ENCODE measurements around the gene TRAK1.

Gene TRAK1

DNA sequence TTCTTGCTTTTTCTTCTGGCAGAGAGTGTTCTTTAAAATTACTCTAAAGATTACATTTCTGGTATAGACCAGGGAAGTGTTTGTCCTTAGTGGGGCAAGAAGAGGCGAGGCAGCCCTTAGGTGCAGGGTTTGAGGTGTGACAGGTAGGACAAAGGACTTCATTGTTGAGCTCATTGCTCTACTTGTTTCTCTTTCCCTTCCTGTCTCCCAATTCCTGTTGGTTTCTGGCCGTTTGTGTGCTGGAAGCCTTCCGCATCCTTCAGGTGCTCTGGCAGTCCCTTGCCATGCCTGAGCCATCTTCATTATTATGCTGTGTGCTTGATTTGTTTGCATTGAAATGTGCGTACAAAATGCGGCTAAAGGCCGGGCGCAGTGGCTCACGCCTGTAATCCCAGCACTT lies 89.7 kb downstream of the TRAK1 start:
- H3K4me3 ChIP-seq (ENCODE audit: low read length) = no peak overlapping the region
- DNase-seq (ENCODE audit: low read depth) = no peak
- TF ChIP-seq, protein P1, sequence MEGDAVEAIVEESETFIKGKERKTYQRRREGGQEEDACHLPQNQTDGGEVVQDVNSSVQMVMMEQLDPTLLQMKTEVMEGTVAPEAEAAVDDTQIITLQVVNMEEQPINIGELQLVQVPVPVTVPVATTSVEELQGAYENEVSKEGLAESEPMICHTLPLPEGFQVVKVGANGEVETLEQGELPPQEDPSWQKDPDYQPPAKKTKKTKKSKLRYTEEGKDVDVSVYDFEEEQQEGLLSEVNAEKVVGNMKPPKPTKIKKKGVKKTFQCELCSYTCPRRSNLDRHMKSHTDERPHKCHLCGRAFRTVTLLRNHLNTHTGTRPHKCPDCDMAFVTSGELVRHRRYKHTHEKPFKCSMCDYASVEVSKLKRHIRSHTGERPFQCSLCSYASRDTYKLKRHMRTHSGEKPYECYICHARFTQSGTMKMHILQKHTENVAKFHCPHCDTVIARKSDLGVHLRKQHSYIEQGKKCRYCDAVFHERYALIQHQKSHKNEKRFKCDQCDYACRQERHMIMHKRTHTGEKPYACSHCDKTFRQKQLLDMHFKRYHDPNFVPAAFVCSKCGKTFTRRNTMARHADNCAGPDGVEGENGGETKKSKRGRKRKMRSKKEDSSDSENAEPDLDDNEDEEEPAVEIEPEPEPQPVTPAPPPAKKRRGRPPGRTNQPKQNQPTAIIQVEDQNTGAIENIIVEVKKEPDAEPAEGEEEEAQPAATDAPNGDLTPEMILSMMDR (conservative IDR thresholded peaks at IDR 0.05; ENCODE audit: low read length) = no peak

DNA sequence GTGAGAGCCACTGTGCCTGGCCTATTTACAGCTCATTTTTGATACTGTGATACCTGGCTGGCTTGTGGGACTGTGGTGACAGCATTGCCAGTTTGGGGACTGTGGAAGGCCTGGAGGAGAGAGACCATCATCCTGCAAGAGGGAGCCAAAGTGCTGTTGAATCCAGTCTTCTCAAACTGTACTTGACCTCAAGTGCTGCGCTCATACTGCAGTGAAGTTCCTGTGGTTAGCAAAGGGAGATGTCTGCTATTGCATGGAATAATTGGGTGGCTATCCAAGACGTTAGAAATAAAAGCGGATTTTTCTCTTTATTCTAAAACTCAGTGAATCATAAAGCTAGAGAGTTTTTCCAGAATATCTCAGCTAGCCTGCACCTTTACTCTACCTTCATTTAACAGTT lies 91.4 kb downstream of the TRAK1 start:
- no peak overlapping the region for H3K4me3 ChIP-seq (ENCODE audit: low read length)
- peak; percentile 67 for DNase-seq (ENCODE audit: low read depth)
- TF ChIP-seq, protein P1 (conservative IDR thresholded peaks at IDR 0.05; ENCODE audit: low read length) = no peak

DNA sequence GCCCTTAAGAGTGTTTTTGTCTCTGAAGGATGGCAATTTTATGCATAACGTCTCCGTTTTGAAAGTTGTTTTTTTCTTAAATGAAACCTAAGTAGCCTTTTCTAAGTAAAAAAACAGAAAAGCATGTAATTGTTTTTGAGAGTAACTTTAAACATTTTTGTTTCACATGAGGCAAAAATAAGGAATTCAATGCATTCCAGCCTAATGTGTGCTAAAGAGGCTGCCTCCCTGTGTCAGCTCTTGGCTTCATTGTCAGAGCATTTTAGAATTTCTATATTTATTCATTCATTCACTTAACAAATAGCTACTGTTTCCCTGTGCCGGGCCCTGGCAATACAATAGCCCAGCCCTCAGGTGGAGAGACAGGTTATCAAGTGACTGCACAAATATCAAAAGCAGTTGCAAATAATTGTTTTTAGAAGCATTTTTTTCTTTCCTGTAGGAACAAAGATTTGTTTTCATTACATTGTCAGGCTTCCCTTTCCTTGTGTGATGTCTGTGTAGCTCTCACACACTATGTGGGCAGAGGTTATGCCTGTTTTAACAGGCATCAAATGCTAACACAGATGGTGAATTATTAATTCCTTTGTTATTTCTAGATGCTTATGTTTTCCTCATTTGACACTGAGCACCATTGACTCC lies 93.0 kb downstream of the TRAK1 start:
- no peak overlapping the region for H3K4me3 ChIP-seq (ENCODE audit: low read length)
- peak; percentile 39 for DNase-seq (ENCODE audit: low read depth)
- TF ChIP-seq, protein P1 (conservative IDR thresholded peaks at IDR 0.05; ENCODE audit: low read length) = peak; percentile 23; the same call in 1 of the 2 replicates

DNA sequence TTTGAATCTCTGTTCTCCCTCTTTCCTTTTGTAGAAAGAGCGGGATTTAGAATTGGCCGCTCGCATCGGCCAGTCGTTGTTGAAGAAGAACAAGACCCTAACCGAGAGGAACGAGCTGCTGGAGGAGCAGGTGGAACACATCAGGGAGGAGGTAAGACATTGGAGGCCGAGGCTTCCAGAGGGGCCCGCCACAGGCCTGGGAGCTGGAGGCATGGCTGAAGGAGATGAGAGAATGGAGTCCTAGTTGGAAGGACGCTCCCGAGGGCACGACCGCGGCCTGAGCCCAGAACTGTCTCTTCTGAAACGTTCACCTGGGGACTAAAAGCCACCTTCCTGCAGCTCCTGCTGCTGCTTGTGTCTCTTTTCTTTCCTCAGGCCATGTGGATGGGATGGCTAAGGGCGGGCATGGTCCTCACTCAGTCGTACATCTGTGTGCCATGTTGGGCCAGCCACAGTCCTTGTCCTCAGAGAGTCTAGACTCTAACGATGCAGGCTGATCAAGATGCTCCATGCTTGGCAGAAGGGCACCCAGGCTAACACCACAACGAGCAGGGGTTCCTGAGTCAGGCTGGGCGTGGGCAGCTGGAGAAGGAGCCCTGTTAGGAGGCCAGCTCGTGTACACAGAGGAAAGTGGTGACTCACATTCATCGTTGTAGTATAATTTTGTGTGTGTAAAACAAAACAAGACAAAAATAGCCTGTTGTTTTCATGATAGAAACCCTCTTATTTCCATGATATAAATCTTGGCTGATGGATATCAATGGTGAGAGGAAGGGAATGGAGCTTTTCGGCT lies 93.7 kb downstream of the TRAK1 start:
- TF ChIP-seq, protein P1 (conservative IDR thresholded peaks at IDR 0.05; ENCODE audit: low read length) = no peak
- H3K4me3 ChIP-seq (ENCODE audit: low read length) = no peak overlapping the region
- no peak for DNase-seq (ENCODE audit: low read depth)

DNA sequence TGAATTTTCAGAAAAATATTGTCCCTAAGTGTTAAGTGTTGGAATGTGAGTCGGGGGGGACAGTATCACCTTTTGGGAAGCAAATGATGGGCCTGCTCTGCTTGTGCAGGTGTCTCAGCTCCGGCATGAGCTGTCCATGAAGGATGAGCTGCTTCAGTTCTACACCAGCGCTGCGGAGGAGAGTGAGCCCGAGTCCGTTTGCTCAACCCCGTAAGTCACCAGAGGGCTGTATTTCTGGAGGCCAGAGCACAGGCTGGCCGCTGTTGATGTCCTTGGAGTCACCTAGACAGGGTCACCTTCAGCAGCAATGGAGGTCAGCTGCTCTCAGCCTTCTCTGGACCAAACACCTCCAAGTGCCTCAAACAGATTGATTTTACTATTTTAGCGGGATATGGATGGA lies 96.8 kb downstream of the TRAK1 start:
- TF ChIP-seq, protein P1 (conservative IDR thresholded peaks at IDR 0.05; ENCODE audit: low read length) = no peak
- H3K4me3 ChIP-seq (ENCODE audit: low read length) = no peak overlapping the region
- no peak for DNase-seq (ENCODE audit: low read depth)

DNA sequence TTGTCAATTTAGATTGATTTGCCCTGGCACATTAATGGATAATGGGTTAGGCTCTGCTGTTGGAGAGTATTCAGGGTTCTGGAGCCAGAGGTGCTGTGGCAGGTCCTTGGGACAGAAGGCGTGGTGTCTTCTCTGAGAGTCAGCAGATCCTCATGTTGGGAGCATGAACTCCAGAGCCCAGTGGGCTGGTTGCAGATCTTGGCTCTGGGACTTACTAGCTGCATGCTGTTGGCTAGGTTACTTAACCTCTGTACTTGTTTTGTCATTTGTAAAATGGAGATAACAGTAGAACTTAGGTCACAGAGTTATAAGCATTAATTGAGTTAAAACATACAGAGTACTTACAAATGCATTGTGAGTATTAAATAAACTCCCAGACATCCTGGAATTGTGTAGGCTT lies 97.2 kb downstream of the TRAK1 start:
- TF ChIP-seq, protein P1 (conservative IDR thresholded peaks at IDR 0.05; ENCODE audit: low read length) = no peak
- DNase-seq (ENCODE audit: low read depth) = no peak
- H3K4me3 ChIP-seq (ENCODE audit: low read length) = no peak overlapping the region

DNA sequence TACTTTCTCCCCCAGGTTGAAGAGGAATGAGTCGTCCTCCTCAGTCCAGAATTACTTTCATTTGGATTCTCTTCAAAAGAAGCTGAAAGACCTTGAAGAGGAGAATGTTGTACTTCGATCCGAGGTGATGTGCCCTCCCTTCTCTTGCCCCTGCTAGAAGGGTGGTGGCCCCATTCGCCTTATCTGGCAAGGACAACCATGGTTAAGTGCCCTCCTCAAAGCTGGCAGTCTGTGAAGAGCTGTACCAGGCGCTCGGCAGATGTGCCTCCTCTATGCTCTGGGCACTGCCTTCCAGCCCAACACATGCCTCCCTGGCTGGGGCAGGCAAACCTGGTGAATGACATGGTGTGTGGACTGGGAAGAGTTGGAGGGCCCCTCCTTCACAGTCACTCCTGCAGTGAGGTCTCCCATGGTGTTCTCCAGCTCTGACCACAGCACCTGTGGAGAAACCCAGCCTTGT lies 97.9 kb downstream of the TRAK1 start:
- H3K4me3 ChIP-seq (ENCODE audit: low read length) = no peak overlapping the region
- TF ChIP-seq, protein P1 (conservative IDR thresholded peaks at IDR 0.05; ENCODE audit: low read length) = no peak
- no peak for DNase-seq (ENCODE audit: low read depth)

Data from AG10803 (cell line).